ENCODE data around the gene TTC7B. TPM values are rescaled to one million over a fixed set of nuclear protein-coding genes. Genes with fewer than 3 reads are reported as not detected.

Gene TTC7B
- total and polyA plus RNA-seq, 2 donors (not counting 3 experiments of a cell fraction or from before 2014, with no cell fraction given): 46.8 to 76.5 TPM

- ChIA-PET CTCF (no interaction called here), POLR2A (no interaction called here)
Observed at GRCh38 chr14:90499121-90499520, 317.1 kb downstream of the TTC7B start.

More at GRCh38 chr14:90499121-90499520, 317.1 kb downstream of the TTC7B start:
- Histone ChIP-seq H3K9me1 (replicated peaks; ENCODE audit: control insufficient read depth, extremely low read depth, insufficient read depth, low read length) (no peaks in the 10 kb centered on the region), H3K79me2 (ENCODE audit: control insufficient read depth, insufficient read depth, low read length) (no peaks in the 10 kb centered on the region), H3K9me3 (replicated peaks; ENCODE audit: control insufficient read depth, insufficient read depth, low read length) (no peaks in the 10 kb centered on the region), H3K27ac (ENCODE audit: insufficient read depth, low read depth, low read length) (no peak overlapping the region), H3K4me2 (ENCODE audit: insufficient read depth, low read length) (no peak overlapping the region), H3K4me1 (ENCODE audit: control insufficient read depth, extremely low read depth, insufficient read depth, low read length) (no peaks in the 10 kb centered on the region), H3K4me3 (replicated peaks in 1 of 3; ENCODE audit: insufficient read depth in 1 of 3, low read depth in 1 of 3, low read length in 3 of 3) (no peak overlapping the region), H2AFZ (ENCODE audit: low read depth, low read length) (no peak overlapping the region), H3K27me3 (ENCODE audit: control insufficient read depth in 2 of 2, insufficient read depth in 2 of 2, low read length in 2 of 2) (peaks cover 0 to 3% of the 10 kb centered on the region in 2 experiments), H4K20me1 (replicated peaks; ENCODE audit: control insufficient read depth, extremely low read depth, insufficient read depth, low read length) (no peaks in the 10 kb centered on the region), H3K36me3 (ENCODE audit: control insufficient read depth in 2 of 2, extremely low read depth in 1 of 2, insufficient read depth in 2 of 2, low read length in 2 of 2) (no peaks in the 10 kb centered on the region), H3K9ac (replicated peaks; ENCODE audit: extremely low read depth, insufficient read depth, low read length) (no peak overlapping the region)
- no TSS peak for BruUV-seq (replicated peaks)
- FAIRE-seq (no peak), DNase-seq (ENCODE audit: low read depth, low spot score) (no peak)
- intact Hi-C loops (cut with micrococcal nuclease): no loop called here
- TF ChIP-seq FOS (IDR thresholded peaks at IDR 0.05; ENCODE audit: borderline replicate concordance, insufficient read depth, low read length) (no peak), JUN (IDR thresholded peaks at IDR 0.05; ENCODE audit: borderline replicate concordance, insufficient read depth, insufficient read length, low read depth) (no peak), EZH2 (IDR thresholded peaks at IDR 0.05; ENCODE audit: borderline replicate concordance, low read depth, low read length, severe bottlenecking) (no peak), GATA2 (IDR thresholded peaks at IDR 0.05; ENCODE audit: insufficient read depth, insufficient read length, low read depth, low read length) (no peak), POLR2A (IDR thresholded peaks at IDR 0.05; ENCODE audit: low read depth, low read length) (no peak), CTCF (IDR thresholded peaks at IDR 0.05; ENCODE audit: extremely low read depth in 1 of 2, insufficient read depth in 1 of 2, low read depth in 1 of 2, low read length in 2 of 2) (no peak), POLR2AphosphoS5 (IDR thresholded peaks at IDR 0.05; ENCODE audit: insufficient read depth, low read depth, low read length) (no peak), MYC (IDR thresholded peaks at IDR 0.05; ENCODE audit: low read depth, low read length) (no peak)
- TF ChIP-seq, protein P1, sequence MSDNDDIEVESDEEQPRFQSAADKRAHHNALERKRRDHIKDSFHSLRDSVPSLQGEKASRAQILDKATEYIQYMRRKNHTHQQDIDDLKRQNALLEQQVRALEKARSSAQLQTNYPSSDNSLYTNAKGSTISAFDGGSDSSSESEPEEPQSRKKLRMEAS (IDR thresholded peaks at IDR 0.05; ENCODE audit: insufficient read depth, insufficient read length): no peak
- dilution Hi-C loops (cut with MboI; ENCODE audit: extremely low pct_ligation_motif_present, low sequenced_read_pairs): no loop called here

Data from endothelial cell of umbilical vein (primary cell).